Fibroblast of skin of right quadriceps (primary cell): Measurements from ENCODE around the gene RIPPLY1.
A peak's percentile ranks its signal among the peaks of the same experiment; 100 is the strongest.

ENCODE experiments used
- DNase-seq: peaks from one replicate; pipeline ENCODE4 v3.0.0-alpha.2; 2013

RIPPLY1 gene

GRCh38 chrX:106903291-106903824 is at the start of gene RIPPLY1:
TSS of gene RIPPLY1 (minus strand) at chrX:106903341. CDS start at chrX:106903287, 54 bp downstream.
- DNase-seq = no peak

- DNase-seq = no peak
These were observed 49.4 kb upstream of the RIPPLY1 start for GRCh38 chrX:106952538-106952937.

- DNase-seq = no peak
These were observed 48.9 kb upstream of the RIPPLY1 start for GRCh38 chrX:106952089-106952488.

GRCh38 chrX:106951230-106951629 is 48.1 kb upstream of the RIPPLY1 start:
- DNase-seq = no peak

- DNase-seq = no peak
These were observed 47.2 kb upstream of the RIPPLY1 start for GRCh38 chrX:106950381-106950780.

GRCh38 chrX:106949366-106949765 is 46.2 kb upstream of the RIPPLY1 start:
- DNase-seq = no peak

- no peak for DNase-seq
These were observed 45.5 kb upstream of the RIPPLY1 start for GRCh38 chrX:106948641-106949040.

- no peak for DNase-seq
These were observed 43.3 kb upstream of the RIPPLY1 start for GRCh38 chrX:106946464-106946863.

- no peak for DNase-seq
These were observed 36.9 kb upstream of the RIPPLY1 start for GRCh38 chrX:106940068-106940467.

- no peak for DNase-seq
These were observed 36.4 kb upstream of the RIPPLY1 start for GRCh38 chrX:106939566-106939965.

GRCh38 chrX:106936246-106936645 is 33.1 kb upstream of the RIPPLY1 start:
- DNase-seq = no peak

GRCh38 chrX:106935175-106935574 is 32.0 kb upstream of the RIPPLY1 start:
- no peak for DNase-seq

GRCh38 chrX:106933538-106933961 is 30.4 kb upstream of the RIPPLY1 start:
- DNase-seq = no peak

GRCh38 chrX:106932960-106933537 is 29.9 kb upstream of the RIPPLY1 start:
- no peak for DNase-seq

- no peak for DNase-seq
These were observed 29.4 kb upstream of the RIPPLY1 start for GRCh38 chrX:106932492-106932923.

GRCh38 chrX:106931831-106932491 is 28.8 kb upstream of the RIPPLY1 start:
- DNase-seq = no peak

- DNase-seq = no peak
These were observed 25.1 kb upstream of the RIPPLY1 start for GRCh38 chrX:106928227-106928626.

GRCh38 chrX:106927700-106928099 is 24.6 kb upstream of the RIPPLY1 start:
- DNase-seq = no peak

GRCh38 chrX:106927023-106927422 is 23.9 kb upstream of the RIPPLY1 start:
- no peak for DNase-seq

GRCh38 chrX:106921637-106922036 is 18.5 kb upstream of the RIPPLY1 start:
- no peak for DNase-seq

- DNase-seq = no peak
These were observed 16.9 kb upstream of the RIPPLY1 start, which contains the start of gene CLDN2 for GRCh38 chrX:106919932-106920452. TSS of gene CLDN2 (plus strand) at chrX:106920402. CDS start at chrX:106928229, 7,827 bp downstream.

- peak; percentile 72 for DNase-seq
These were observed 14.8 kb upstream of the RIPPLY1 start for GRCh38 chrX:106917830-106918500.

- no peak for DNase-seq
These were observed 9.7 kb upstream of the RIPPLY1 start for GRCh38 chrX:106912864-106913263.

- DNase-seq = no peak
These were observed 3.2 kb upstream of the RIPPLY1 start for GRCh38 chrX:106906361-106906760.
